HG02588 (cell line): ENCODE results near the gene FHIT.
A peak's percentile ranks its signal among the peaks of the same experiment; 100 is the strongest.
"Not testable (repeated sequence)": the region's sequence is repeated elsewhere in the genome, so short reads cannot be mapped to it uniquely, and the experiment has no call there.

ENCODE experiments used
- ATAC-seq: cut with Tn5 transposase; IDR thresholded peaks from one replicate; pipeline ENCODE4 v1.9.1; 2021; ENCODE audit warnings: mild to moderate bottlenecking, moderate library complexity; ENCODE audit not compliant: unreplicated experiment

Gene FHIT

GRCh38 chr3:60591267-60591666, 660.0 kb downstream of the FHIT start:
- ATAC-seq, result no peak

- no peak for ATAC-seq
Observed at GRCh38 chr3:60588806-60589205, 662.4 kb downstream of the FHIT start.

- ATAC-seq, result peak; percentile 59
Observed at GRCh38 chr3:60585918-60586317, 665.3 kb downstream of the FHIT start.

- no peak for ATAC-seq
Observed at GRCh38 chr3:60584250-60584649, 667.0 kb downstream of the FHIT start.

- ATAC-seq, result no peak
Observed at GRCh38 chr3:60582288-60582687, 669.0 kb downstream of the FHIT start.

GRCh38 chr3:60580809-60581208, 670.4 kb downstream of the FHIT start:
- ATAC-seq, result no peak

- no peak for ATAC-seq
Observed at GRCh38 chr3:60579734-60580133, 671.5 kb downstream of the FHIT start.

GRCh38 chr3:60578936-60579335, 672.3 kb downstream of the FHIT start:
- no peak for ATAC-seq

GRCh38 chr3:60577601-60578000, 673.7 kb downstream of the FHIT start:
- ATAC-seq, result no peak

- ATAC-seq, result no peak
Observed at GRCh38 chr3:60575718-60576272, 675.5 kb downstream of the FHIT start.

GRCh38 chr3:60574046-60574769, 677.0 kb downstream of the FHIT start:
- ATAC-seq, result no peak

GRCh38 chr3:60573494-60573893, 677.8 kb downstream of the FHIT start:
- no peak for ATAC-seq

GRCh38 chr3:60571511-60571910, 679.7 kb downstream of the FHIT start:
- no peak for ATAC-seq

GRCh38 chr3:60557122-60557521, 694.1 kb downstream of the FHIT start:
- no peak for ATAC-seq

GRCh38 chr3:60555686-60556354, 695.4 kb downstream of the FHIT start:
- peak; percentile 91 for ATAC-seq

- no peak for ATAC-seq
Observed at GRCh38 chr3:60553144-60553543, 698.1 kb downstream of the FHIT start.

- ATAC-seq, result no peak
Observed at GRCh38 chr3:60552581-60552980, 698.7 kb downstream of the FHIT start.

- no peak for ATAC-seq
Observed at GRCh38 chr3:60551455-60552209, 699.6 kb downstream of the FHIT start.

GRCh38 chr3:60549863-60550262, 701.4 kb downstream of the FHIT start:
- ATAC-seq, result no peak

GRCh38 chr3:60542995-60543394, 708.3 kb downstream of the FHIT start:
- ATAC-seq, result no peak

GRCh38 chr3:60539394-60539793, 711.9 kb downstream of the FHIT start:
- ATAC-seq, result not testable (repeated sequence)

GRCh38 chr3:60536420-60536819, 714.8 kb downstream of the FHIT start:
- no peak for ATAC-seq
